Measurements from ENCODE around the gene COL9A3. TPM values are rescaled to one million over a fixed set of nuclear protein-coding genes. Genes with fewer than 3 reads are reported as not detected.
"Not testable (repeated sequence)": the region's sequence is repeated elsewhere in the genome, so short reads cannot be mapped to it uniquely, and the experiment has no call there.

COL9A3 gene
- total RNA-seq, 1 experiment from 2014 or later = not detected

- Histone ChIP-seq H3K27ac (no peak overlapping the region), H3K36me3 (0 out of 2 replicates have a peak, but pooled peaks cover 5% of the 10 kb centered on the region), H3K27me3 (replicated peaks) (no peaks in the 10 kb centered on the region), H3K9me3 (replicated peaks) (no peaks in the 10 kb centered on the region), H3K4me1 (replicated peaks) (0 out of 2 replicates have a peak, but pooled peaks cover 4% of the 10 kb centered on the region), H3K4me3 (no peak overlapping the region)
- no peak for DNase-seq (ENCODE audit: low read depth in 1 of 2, low spot score in 2 of 2)
These were observed 24.9 kb downstream of the COL9A3 start for GRCh38 chr20:62841705-62842212.

GRCh38 chr20:62843656-62844055, 26.8 kb downstream of the COL9A3 start:
- DNase-seq (ENCODE audit: low read depth in 1 of 2, low spot score in 2 of 2) = no peak
- Histone ChIP-seq H3K36me3 (0 out of 2 replicates have a peak, but pooled peaks cover 5% of the 10 kb centered on the region), H3K27me3 (replicated peaks) (no peaks in the 10 kb centered on the region), H3K9me3 (replicated peaks) (no peaks in the 10 kb centered on the region), H3K4me3 (no peak overlapping the region), H3K27ac (no peak overlapping the region), H3K4me1 (replicated peaks) (0 out of 2 replicates have a peak, but pooled peaks cover 4% of the 10 kb centered on the region)

GRCh38 chr20:62844182-62844581, 27.3 kb downstream of the COL9A3 start:
- 0 out of 2 replicates have a peak, but pooled peaks cover 5% of the 10 kb centered on the region for H3K36me3 ChIP-seq
- no peak overlapping the region for H3K4me3 ChIP-seq
- no peak overlapping the region for H3K27ac ChIP-seq
- no peak for DNase-seq (ENCODE audit: low read depth in 1 of 2, low spot score in 2 of 2)
- H3K27me3 ChIP-seq (replicated peaks) = no peaks in the 10 kb centered on the region
- H3K9me3 ChIP-seq (replicated peaks) = no peaks in the 10 kb centered on the region
- 0 out of 2 replicates have a peak, but pooled peaks cover 4% of the 10 kb centered on the region for H3K4me1 ChIP-seq (replicated peaks)

DNA sequence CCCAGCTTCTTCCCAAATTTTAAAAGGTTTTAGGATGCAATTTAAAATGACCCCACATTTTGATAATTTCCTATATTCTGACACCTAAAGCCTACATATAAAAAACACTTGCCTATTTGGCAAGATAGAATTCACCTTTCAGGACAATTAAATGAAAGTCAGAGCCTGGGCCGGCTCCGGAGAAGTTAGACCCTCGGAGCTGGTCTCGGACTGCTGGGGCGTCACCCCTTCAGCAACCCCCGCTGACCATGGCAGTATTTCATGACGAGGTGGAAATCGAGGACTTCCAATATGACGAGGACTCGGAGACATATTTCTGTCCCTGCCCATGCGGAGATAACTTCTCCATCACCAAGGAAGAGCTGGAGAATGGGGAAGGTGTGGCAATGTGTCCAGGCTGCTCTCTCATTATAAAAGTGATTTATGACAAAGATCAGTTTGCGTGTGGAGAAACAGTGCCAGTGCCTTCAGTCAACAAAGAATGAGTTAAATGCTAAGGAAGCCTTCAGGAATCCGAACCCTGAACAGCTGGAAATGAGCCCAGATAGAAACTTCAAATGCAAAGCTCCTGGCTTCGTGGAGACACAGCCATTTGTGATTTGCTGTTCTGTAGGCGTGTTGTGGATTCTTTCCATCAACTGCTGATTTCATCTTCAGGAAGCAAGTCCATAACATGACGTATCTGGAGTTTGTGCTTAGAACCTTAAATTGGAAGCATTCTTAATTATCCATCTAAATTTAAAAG, 28.7 kb downstream of the COL9A3 start:
- Histone ChIP-seq H3K9me3 (replicated peaks) (no peaks in the 10 kb centered on the region), H3K27me3 (replicated peaks) (no peaks in the 10 kb centered on the region), H3K27ac (no peak overlapping the region), H3K4me3 (no peak overlapping the region), H3K36me3 (peaks cover 6% of the 10 kb centered on the region), H3K4me1 (replicated peaks) (0 out of 2 replicates have a peak, but pooled peaks cover 4% of the 10 kb centered on the region)
- DNase-seq (ENCODE audit: low read depth in 1 of 2, low spot score in 2 of 2) = no peak

DNA sequence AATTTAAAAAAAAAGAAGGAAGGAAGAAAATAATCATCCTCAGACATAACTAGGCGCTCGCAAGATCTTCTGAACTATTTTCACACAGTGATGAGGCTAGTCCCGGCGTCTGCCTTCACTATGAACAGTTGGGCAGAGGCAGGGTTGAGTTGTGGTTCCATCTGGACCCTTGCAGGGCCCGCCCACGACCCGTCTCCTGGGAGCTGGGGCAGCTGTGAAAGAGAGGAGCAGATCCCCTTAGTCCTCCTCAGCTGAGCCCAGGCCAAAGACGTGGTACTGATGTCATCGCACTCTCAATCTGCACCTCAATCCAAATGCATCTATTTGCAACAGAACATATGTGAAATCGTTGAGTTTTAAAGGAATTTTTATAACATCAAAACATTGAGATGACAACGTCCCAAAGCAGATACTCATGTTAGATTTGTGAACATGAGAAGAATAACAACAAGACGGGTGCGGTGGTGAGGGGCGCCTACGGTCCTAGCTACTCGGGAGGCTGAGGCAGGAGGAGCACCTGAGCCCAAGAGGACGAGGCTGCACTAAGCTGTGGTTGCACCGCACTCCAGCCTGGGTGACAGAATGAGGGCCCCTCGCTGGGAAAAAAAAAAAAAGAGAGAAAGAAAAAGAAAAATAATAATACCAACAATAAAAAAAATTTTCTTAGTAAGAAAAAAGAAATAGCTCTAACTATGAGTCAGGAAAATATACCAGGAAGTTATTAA, 29.5 kb downstream of the COL9A3 start:
- H3K27ac ChIP-seq = no peak overlapping the region
- no peak for DNase-seq (ENCODE audit: low read depth in 1 of 2, low spot score in 2 of 2)
- H3K27me3 ChIP-seq (replicated peaks) = no peaks in the 10 kb centered on the region
- H3K9me3 ChIP-seq (replicated peaks) = no peaks in the 10 kb centered on the region
- 0 out of 2 replicates have a peak, but pooled peaks cover 4% of the 10 kb centered on the region for H3K4me1 ChIP-seq (replicated peaks)
- H3K36me3 ChIP-seq = peaks cover 11% of the 10 kb centered on the region
- H3K4me3 ChIP-seq = no peak overlapping the region

- DNase-seq (ENCODE audit: low read depth in 1 of 2, low spot score in 2 of 2); H3K4me3 ChIP-seq; H3K27ac ChIP-seq; H3K9me3 ChIP-seq (replicated peaks); H3K4me1 ChIP-seq (replicated peaks); H3K27me3 ChIP-seq (replicated peaks): not testable (repeated sequence)
- H3K36me3 ChIP-seq = peaks cover 30% of the 10 kb centered on the region
These were observed 32.1 kb downstream of the COL9A3 start for GRCh38 chr20:62848917-62849316.

- Histone ChIP-seq H3K27ac (no peak overlapping the region), H3K27me3 (replicated peaks) (no peaks in the 10 kb centered on the region), H3K9me3 (replicated peaks) (no peaks in the 10 kb centered on the region), H3K4me3 (no peak overlapping the region), H3K36me3 (peaks cover 35% of the 10 kb centered on the region), H3K4me1 (replicated peaks) (no peaks in the 10 kb centered on the region)
- no peak for DNase-seq (ENCODE audit: low read depth in 1 of 2, low spot score in 2 of 2)
These were observed 32.6 kb downstream of the COL9A3 start for GRCh38 chr20:62849431-62849830.

GRCh38 chr20:62850333-62850974, 33.6 kb downstream of the COL9A3 start:
- Histone ChIP-seq H3K4me1 (replicated peaks) (no peaks in the 10 kb centered on the region), H3K4me3 (no peak overlapping the region), H3K27me3 (replicated peaks) (no peaks in the 10 kb centered on the region), H3K9me3 (replicated peaks) (no peaks in the 10 kb centered on the region), H3K27ac (no peak overlapping the region), H3K36me3 (peaks cover 45% of the 10 kb centered on the region)
- no peak for DNase-seq (ENCODE audit: low read depth in 1 of 2, low spot score in 2 of 2)

GRCh38 chr20:62852196-62852595, 35.3 kb downstream of the COL9A3 start:
- no peak for DNase-seq (ENCODE audit: low read depth in 1 of 2, low spot score in 2 of 2)
- Histone ChIP-seq H3K27me3 (replicated peaks) (no peaks in the 10 kb centered on the region), H3K36me3 (peaks cover 49% of the 10 kb centered on the region), H3K9me3 (replicated peaks) (no peaks in the 10 kb centered on the region), H3K27ac (no peak overlapping the region), H3K4me1 (replicated peaks) (no peaks in the 10 kb centered on the region), H3K4me3 (no peak overlapping the region)

- Histone ChIP-seq H3K4me3 (no peak overlapping the region), H3K9me3 (replicated peaks) (no peaks in the 10 kb centered on the region), H3K27me3 (replicated peaks) (no peaks in the 10 kb centered on the region), H3K36me3 (peaks cover 53% of the 10 kb centered on the region), H3K4me1 (replicated peaks) (no peaks in the 10 kb centered on the region), H3K27ac (no peak overlapping the region)
- no peak for DNase-seq (ENCODE audit: low read depth in 1 of 2, low spot score in 2 of 2)
These were observed 36.0 kb downstream of the COL9A3 start for GRCh38 chr20:62852841-62853240.

DNA sequence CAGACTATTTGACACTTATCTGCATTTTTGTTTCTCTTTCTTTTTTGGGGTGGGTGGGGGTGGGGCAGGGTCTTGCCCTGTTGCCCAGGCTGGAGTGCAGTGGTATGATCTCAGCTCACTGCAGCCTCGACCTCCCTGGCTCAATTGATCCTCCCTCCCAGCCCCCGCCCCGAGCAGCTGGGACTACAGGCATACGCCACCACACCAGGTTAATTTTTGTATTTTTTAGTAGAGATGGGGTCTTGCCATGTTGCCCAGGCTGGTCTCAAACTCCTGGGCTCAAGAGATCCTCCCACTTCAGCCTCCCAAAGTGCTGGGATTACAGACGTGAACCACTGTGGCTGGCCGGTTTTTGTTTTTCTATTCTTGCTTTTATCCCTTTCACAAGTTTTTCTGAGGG, 36.5 kb downstream of the COL9A3 start:
- not testable (repeated sequence) for H3K4me1 ChIP-seq (replicated peaks); H3K27ac ChIP-seq; H3K27me3 ChIP-seq (replicated peaks); DNase-seq (ENCODE audit: low read depth in 1 of 2, low spot score in 2 of 2); H3K9me3 ChIP-seq (replicated peaks); H3K4me3 ChIP-seq
- H3K36me3 ChIP-seq = peaks cover 56% of the 10 kb centered on the region

DNA sequence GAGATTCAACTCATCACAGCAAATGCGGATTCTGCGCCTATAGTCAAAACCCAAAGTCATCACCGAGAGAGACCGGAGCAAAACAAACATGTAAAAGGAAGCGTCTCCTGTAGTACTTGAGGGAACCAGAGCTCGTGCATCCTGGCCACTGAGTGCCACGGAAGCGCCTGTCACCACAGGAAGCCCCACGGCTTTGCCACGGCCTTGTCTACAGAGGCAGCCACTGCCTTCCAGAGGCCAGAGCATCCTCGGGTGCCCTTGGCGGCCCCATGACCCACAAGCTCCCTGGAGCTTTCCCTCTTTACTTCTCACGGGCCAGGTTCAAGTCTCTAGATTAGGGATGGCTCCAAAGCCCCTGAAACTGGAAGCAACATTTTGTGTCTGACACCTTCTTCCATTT, 37.3 kb downstream of the COL9A3 start:
- H3K27me3 ChIP-seq (replicated peaks) = no peaks in the 10 kb centered on the region
- H3K27ac ChIP-seq = no peak overlapping the region
- H3K9me3 ChIP-seq (replicated peaks) = no peaks in the 10 kb centered on the region
- H3K36me3 ChIP-seq = peaks cover 56% of the 10 kb centered on the region
- H3K4me1 ChIP-seq (replicated peaks) = no peaks in the 10 kb centered on the region
- DNase-seq (ENCODE audit: low read depth in 1 of 2, low spot score in 2 of 2) = no peak
- H3K4me3 ChIP-seq = no peak overlapping the region

DNA sequence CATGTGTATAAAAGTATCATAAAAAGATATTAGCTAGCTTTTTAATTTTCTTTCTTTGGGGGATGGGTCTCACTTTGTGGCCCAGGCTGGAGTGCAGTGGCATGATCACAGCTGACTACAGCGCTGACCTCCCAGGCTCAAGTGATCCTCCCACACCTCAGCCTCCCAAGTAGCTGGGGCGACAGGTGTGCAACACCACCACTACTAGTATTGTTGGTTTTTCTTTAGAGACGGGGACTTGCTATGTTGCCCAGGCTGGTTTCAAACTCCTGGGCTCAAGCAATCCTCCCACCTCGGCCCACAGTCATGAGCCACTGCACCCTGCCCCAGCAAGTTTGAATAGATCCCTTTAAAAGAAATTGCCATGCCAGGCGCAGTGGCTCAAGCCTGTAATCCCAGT, 38.3 kb downstream of the COL9A3 start:
- no peak for DNase-seq (ENCODE audit: low read depth in 1 of 2, low spot score in 2 of 2)
- Histone ChIP-seq H3K9me3 (replicated peaks) (no peaks in the 10 kb centered on the region), H3K27me3 (replicated peaks) (no peaks in the 10 kb centered on the region), H3K4me3 (no peak overlapping the region), H3K36me3 (peaks cover 56% of the 10 kb centered on the region), H3K27ac (no peak overlapping the region), H3K4me1 (replicated peaks) (peaks cover 2% of the 10 kb centered on the region)
